GM21390 (cell line): Measurements from ENCODE around the gene UCK1.
"Not testable (repeated sequence)": the region's sequence is repeated elsewhere in the genome, so short reads cannot be mapped to it uniquely, and the experiment has no call there.

Source experiments
- ATAC-seq: cut with Tn5 transposase; IDR thresholded peaks from one replicate; pipeline ENCODE4 v1.9.1; 2021; ENCODE audit not compliant: unreplicated experiment

Gene UCK1

DNA sequence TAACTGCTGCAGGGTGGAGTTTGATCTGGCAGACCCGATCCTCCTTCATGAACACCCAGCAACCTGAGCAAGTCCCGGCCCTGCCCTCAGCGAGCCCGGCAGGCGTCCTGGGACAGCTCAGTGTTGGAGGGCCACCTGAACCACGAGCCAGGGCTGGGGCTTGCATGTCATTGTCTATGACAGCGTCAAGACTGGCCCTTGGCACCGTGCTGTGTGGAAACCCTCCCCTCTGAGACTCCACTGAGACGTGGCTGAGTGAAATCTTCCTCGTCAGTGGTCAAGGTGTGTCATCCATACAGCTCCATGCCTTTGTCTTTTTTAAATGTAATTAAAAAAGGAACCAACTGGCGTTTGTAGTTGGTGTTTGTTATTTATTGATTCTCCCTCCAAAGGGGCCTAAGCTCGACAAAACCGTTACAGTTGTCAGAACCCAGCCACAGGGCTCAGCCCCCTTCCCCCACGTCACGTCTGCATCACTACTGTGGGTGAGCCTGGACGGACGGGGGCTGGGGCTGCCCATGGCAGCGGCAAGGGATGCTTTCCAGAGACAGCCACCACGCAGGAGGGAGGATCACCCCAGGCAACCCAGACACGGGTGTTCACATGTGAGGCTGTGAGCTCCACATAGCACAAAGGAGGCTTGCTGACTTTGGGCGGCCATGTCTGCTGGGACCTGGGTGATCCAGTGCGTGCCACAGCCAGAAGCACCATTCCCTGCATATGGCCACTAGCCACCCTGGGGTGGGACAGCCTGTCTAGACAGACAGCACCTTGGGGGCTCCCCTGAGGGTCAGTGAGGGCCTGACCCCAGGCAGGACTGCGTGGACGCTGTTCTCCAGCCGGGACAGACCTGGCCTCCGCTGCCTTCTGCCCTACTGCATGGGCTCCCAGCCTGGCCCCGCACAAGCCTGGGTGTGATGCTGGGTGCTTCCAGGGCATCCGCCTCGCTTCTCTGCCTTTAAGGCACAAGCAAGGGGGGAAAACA lies 7.3 kb downstream of the UCK1 start:
- ATAC-seq, result no peak

DNA sequence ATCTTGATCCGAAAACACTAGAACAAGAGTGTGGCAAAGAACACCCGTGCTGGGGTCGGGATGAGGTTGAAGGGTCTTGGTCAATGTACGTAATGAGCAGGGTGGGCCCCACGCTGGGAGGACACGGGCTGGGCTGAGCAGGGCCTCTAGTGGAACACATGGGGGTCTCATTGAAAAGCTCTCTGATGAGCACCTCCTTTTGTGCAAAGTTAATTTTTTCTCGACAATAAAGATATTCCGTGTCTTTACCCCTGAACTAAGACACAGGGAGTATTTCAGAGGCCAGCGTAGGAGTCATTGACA lies 8.0 kb downstream of the UCK1 start:
- no peak for ATAC-seq

DNA sequence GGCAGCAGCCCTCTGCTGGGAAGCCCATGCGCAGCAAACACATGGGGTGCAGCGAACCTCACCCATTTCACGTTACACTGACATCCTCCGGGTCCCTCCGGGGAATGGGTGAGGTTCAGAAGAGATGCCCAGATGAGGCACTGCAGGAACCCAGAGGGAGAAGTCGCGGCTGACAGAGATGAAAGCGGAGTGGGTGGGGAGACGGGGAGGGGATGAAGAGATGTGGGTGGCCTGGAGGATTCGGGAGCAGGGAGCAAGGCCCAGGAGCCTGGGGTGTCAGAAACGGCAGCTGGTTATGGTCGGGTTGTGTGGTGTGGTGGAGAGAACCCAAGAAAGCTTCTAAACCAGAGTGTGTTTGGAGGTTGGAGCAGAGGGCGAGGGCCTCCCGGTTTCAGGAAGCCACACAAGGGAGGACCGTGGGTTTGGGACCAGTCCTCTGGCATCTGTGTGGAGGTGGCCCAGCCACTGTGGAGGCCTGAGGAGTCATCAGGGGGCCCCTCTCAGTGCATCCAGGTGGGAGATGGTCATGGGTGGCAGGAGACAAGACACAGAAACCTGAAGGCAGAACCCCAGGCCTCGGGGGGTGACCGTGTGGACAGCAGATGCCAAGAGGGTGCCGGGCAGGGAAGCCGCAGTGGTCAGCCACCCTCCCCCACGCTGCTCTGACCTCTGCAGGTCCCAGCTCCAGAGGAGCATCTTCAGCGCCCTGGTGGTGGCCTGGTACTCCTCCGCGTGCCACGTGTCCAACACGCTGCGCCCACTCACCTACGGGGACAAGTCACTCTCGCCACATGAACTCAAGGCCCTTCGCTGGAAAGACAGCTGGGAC lies 8.6 kb downstream of the UCK1 start:
- no peak for ATAC-seq

DNA sequence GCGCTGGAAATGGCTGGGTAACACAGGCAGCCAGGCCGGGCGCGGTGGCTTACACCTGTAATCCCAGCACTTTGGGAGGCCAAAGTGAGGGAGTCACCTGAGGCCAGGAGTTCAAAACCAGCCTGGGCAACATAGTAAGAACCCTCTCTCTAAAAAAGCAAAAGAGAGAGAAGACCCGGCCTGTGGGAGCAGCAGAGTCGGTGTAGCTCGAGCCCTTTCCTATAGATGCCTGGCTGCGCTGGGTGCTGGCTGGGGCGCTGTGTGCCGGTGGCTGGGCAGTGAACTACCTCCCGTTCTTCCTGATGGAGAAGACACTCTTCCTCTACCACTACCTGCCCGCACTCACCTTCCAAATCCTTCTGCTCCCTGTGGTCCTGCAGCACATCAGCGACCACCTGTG lies 9.2 kb downstream of the UCK1 start:
- no peak for ATAC-seq

DNA sequence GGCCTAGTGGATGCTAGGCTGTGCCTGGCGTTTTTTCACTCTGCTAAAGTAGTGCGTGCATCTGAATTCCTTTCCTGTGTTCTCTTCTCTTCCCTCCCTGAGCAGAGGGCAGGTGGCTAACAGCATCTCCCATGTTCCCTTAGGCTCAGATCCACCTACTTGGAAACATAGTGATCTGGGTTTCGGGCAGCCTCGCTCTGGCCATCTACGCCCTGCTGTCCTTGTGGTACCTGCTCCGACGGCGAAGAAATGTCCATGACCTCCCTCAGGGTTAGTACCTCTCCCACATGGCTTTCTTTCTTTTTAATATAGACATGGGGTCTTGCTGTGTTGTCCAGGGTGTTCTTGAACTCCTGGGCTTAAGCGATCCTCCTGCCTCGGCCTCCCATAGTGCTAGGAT lies 9.9 kb downstream of the UCK1 start:
- no peak for ATAC-seq

DNA sequence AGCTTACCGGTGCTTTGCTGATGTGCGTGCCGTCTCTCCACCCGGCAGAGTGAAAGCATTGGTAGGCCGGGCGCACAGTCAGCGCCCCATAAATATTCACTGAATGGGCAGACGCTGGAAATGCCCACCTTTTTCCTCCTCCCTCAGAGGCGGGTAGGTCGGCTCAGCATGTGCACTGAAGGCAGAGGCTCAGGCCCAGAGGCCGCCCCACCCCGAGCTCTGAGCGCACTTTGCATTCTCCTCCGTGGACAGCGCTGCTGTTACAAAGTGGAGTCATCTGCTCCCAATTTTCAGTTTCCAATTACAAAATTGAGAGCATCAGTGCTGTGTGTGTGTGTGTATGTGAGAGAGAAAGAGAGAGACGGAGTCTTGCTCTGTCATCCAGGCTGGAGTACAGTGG lies 10.6 kb downstream of the UCK1 start:
- ATAC-seq, result no peak

DNA sequence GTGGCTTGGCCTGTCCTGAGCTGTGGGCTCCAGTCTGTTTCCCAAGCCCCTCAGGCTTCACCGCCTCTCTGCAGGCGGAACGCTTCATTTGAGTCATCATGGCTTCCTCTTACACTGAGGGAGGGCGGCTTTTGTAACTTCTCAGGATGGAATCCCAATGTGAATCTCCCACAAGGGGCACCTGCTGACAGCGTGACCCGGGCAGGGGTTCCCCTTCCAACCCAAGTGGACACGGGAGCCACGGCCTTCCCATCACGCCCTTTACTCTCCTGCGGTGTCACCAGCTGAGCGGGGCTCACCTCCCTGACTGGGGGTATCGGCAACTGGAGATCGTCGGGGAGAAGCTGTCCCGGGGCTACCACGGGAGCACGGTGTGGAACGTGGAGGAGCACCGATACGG lies 12.5 kb downstream of the UCK1 start:
- ATAC-seq, result no peak

DNA sequence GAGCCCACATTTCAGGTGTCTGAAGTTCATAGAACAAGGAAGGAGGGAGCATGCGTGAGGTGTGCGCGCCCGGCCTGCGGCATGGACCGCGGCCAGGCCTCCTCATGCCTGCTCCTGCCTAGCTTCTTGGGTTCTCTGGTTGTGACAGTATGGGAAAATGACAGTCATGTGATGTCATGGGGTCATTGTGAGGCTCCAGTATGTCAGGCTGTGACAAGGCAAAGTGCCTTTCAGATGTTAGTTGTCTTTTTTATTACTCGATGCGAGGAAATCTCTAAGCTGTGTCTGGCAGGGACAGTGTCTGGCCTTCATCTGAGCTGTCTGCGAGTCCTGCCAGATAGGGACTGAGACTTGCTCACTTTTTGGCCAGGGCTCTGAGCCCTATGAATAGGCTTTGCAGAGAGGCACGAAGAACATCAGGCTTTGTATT lies 13.3 kb downstream of the UCK1 start:
- no peak for ATAC-seq

DNA sequence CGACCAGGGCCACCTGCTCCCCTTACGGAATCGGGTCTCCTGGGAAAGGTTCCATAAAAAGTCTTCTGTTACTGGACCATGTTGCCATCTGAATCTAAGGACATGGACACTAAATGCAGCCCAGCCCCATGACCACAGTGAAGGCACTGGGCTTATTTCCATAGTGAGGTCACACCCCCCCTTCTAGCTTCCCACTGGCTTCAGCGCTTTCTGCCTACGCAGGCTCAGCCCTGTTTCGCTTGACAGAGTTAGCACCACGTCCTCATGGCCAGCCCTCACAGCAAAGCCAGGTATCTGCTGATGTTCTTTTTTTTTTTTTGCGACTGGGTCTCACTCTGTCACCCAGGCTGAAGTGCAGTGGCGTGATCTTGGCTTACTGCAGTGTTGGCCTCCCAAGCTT lies 14.1 kb downstream of the UCK1 start:
- ATAC-seq, result no peak

DNA sequence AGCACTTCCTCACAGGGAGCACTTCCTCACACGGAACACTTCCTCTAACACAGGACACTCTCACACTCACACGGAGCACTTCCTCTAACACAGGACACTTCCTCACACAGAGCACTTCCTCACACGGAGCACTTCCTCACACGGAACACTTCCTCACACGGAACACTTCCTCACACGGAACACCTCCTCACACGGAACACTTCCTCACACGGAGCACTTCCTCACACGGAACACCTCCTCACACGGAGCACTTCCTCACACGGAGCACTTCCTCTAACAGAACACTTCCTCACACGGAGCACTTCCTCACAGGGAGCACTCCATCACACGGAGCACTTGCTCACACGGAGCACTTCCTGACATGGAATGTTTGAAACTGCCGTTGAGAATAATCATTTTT lies 15.0 kb downstream of the UCK1 start:
- ATAC-seq, result no peak

DNA sequence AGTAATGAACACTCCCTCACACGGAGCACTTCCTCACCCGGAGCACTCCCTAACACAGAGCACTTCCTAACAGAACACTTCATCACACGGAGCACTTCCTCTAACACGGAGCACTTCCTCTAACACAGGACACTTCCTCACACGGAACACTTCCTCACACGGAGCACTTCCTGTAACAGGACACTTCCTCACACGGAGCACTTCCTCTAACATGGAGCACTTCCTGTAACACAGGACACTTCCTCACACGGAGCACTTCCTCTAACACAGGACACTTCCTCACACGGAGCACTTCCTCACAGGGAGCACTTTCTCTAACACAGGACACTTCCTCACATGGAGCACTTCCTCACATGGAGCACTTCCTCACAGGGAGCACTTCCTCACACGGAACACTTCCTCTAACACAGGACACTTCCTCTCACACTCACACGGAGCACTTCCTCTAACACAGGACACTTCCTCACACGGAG lies 15.5 kb downstream of the UCK1 start:
- ATAC-seq, result not testable (repeated sequence)

DNA sequence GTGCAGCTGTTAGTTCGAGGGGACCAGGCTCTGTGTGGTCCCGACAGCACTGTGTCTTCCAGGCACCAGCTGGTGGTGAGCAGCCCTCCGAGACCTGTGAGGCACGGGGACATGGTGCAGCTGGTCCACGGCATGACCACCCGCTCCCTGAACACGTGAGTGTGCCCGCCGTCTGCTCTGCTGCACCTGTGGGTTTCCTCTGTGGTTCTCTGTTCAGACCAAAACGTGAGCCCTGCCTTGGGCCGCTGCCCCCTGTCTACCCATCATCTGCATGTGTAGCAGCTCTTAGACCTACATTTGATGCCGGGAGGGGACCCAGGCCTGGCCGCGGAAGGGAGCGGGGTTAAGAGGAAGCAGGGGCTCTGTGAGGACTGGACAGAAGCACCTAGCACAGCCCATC lies 17.9 kb downstream of the UCK1 start:
- ATAC-seq, result no peak

DNA sequence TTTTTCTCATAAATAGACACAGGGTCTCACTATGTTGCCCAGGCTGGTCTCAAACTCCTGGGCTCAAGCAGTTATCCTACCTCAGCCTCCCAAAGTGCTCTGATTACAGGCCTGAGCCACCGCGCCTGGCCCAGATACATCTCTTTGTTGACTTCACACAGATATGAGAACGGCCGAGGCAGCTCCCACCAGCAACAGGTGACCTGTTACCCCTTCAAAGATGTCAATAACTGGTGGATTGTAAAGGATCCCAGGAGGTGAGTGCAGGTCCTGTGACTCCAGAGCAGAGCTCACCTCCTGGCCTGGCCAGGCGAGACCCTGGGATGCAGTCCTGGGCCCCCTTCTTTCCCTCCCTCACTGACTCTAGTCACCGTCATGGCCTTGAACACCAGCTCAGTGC lies 19.2 kb downstream of the UCK1 start:
- ATAC-seq, result no peak

DNA sequence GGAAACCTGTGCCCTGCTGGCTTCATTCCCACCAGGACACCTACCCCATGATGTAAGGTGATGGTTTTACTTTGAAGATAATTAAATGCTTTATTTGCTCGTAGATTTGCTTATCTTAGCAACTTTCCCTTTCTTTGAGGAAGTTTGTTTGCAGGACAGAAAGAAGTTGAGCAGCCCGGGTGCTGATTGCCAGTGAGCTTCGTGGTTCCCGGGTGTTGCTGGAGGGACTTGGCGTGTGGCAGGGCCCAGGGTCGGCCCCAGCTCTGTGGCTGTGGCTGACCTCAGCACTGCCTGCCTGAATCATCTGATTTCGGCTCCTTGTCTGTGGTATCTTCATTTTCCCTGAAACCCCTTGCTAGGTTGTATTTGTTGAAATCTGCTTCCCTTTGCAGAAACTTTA lies 19.6 kb downstream of the UCK1 start:
- no peak for ATAC-seq

DNA sequence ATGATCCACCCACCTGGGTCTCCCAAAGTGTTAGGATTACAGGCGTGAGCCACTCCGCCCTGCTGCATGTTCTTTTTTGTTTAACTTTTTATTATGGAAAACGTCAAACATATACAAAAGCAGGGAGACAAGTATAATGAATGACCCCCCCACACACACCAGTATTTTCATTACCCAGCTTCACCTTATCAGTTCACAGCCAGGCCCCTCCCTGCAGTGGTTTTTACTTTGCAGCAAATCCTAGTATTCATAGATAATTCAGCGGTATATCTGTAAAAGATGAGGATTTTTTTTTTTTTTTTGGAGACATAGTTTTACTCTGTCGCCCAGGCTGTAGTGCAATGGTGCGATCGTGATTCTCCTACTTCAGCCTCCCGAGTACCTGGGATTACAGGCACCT lies 26.1 kb downstream of the UCK1 start:
- no peak for ATAC-seq

DNA sequence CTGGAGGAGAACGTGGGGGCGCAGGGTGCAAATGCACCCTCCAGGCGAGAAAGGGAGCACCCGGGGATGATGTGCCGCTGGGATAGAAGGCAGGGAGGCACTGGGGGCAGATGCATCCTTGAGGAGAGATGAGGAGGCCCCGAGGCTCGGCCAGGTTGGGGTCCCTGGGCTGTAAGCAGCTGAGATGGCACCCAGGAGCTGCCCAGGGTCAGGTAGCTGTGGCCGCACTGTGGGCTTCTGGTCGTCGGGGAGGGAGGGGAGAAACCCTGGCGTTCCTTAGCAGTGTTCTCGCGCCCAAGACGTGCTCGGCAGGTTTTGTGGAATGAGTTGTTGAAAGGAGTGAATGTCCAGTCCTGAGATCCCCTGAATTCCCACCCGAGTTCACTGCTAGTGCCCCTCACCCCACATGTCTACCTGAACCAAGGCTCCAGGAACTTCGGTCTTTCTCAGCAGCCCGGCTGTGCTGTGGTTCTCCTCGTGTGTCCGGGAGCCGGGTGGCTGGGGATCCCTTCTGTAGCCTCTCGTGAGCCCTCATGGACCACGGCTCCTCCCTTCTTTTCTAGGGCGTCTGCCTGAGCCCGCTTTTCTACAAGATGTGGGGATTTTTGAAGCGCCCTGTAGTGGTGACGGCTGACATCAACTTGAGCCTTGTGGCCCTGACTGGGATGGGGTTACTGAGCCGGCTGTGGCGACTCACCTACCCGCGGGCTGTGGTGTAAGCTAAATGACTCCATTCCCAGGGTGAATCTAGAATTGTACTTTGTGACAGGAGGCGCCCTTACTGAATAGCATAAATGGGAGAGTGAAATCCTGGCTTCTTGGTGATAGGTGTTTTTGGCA lies 27.2 kb downstream of the UCK1 start:
- ATAC-seq, result no peak

DNA sequence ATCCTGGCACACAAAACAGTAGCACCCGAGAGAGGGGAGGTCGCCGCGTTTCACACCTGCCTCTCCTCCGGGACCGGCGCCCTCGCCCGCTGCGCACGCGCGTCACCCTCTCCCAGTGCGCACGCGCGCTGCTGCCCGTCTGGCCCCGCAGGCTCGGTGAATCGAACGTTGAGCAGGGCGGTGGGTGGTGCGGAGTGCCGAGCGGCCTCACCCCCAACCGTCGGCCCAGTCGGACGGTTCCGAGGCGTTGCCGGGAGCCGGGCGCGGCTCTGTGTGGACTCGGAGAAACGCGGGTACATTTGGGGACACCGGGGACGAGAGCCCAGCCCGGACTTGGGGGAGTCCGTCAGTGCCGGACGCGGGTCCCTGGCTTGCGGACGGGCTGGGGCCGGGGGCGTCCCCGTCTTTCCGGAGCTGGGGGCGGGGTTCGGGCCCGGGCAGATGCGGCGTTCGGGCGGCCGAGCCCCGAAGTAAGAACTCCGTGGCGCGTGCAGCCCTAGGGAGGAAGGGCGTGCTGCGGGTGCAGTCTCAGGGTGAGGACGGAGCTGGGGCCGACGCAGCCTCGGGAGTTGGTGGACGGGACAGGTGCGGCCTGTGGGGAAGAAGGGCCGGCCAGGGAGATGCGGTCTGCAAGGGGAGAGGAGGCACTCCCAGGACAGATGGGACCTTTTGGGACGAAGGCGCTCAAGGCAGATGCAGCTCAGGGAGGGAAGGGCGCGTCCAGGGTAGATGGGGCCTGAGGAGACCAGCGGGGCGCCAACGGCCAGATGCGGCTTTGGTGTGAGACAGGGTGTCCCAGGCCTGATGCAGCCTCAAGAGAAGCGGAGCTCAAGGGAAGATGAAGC lies 28.1 kb downstream of the UCK1 start, which contains the start of gene POMT1:
Gene POMT1, plus strand, starts transcription at position 138 of the 845 bp plus-strand sequence. CDS start 1,301 bp downstream, outside the sequence.
- peak; percentile 86 for ATAC-seq

DNA sequence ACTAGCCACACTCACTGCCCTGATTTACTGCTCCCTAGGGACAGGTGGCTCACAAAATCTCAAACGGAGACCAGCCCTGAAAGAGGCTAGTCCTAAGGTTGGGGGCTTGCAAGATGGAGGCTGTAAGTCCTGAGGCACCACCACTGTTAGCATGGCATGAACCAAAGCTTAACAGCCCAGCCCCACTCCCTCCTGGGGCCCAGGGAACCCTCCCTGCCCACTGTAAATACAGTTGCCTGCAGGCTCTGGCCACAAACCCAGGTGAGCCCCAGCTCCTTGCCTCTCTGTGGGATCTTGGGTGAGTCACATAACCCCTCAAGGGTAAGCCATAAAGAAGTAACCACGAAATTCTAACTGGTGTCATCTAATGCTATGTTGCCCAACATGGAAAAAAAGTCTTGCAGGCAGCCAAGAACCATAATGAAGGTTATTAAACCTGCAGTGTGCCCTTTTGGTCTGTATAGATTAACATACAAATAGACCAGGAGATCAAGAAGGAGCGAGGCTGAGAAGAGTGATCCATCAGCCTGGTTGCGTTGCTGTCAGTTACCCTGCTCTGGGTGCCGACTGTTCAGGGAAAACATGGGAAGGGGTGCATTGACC lies 30.0 kb downstream of the UCK1 start:
- no peak for ATAC-seq

DNA sequence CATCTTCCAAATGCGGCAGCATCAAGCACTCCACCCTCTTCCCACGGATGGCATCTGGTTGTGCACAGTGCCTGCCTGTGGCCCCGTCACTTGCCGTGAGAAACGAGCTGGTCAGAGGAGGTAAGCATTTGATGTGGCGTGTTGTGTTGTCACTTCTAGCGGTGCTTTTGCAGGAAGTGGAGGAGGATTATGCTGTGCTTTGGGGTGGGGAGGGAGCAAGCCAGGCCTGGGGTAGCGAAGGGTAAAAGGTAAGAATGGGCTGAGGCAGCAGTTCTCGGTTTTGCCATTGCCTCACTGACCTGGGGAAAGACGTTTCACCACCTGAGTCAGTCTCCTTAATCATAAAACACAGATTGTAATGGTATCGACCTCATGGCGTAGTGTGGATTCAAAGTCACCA lies 30.7 kb downstream of the UCK1 start:
- no peak for ATAC-seq
